GM12878 (cell line): Measurements from ENCODE around the gene PPP1R9B. TPM values are rescaled to one million over a fixed set of nuclear protein-coding genes. Genes with fewer than 3 reads are reported as not detected.

ENCODE experiments used
- BHLHE40 ChIP-seq, 2 experiments: fragments of 450-650 bp in 1 of 2; IDR thresholded peaks; 2 replicates each; pipeline ENCODE4 v1.6.1; 2011 to 2017; ENCODE audit warnings: low read depth in 2 of 2, borderline replicate concordance in 1 of 2, improper control_type of control experiment in 1 of 2, low read length in 1 of 2, mild to moderate bottlenecking in 1 of 2
- HSF1 ChIP-seq: fragments of 150-350 bp; IDR thresholded peaks from 2 replicates; pipeline ENCODE4 v1.6.1; 2014; ENCODE audit warnings: mild to moderate bottlenecking, low read depth, low read length
- JUND ChIP-seq: IDR thresholded peaks from 2 replicates; pipeline ENCODE4 v1.6.1; 2012; ENCODE audit warnings: low read depth, mild to moderate bottlenecking, low read length, improper control_type of control experiment, moderate library complexity
- KAT2A ChIP-seq: conservative IDR thresholded peaks from 2 replicates; pipeline ENCODE4 v1.6.1; 2011; ENCODE audit warnings: low read depth, low read length; ENCODE audit not compliant: control insufficient read depth
- NFYA ChIP-seq: IDR thresholded peaks from 2 replicates; pipeline ENCODE4 v1.6.1; 2011; ENCODE audit warnings: low read depth, mild to moderate bottlenecking, low read length, improper control_type of control experiment, borderline replicate concordance
- NRF1 ChIP-seq: conservative IDR thresholded peaks from 2 replicates; pipeline ENCODE4 v1.6.1; 2011; ENCODE audit warnings: mild to moderate bottlenecking, low read depth, low read length, improper control_type of control experiment
- PAX8 ChIP-seq: fragments of 450-650 bp; IDR thresholded peaks from 2 replicates; pipeline ENCODE4 v1.6.1; 2017; ENCODE audit warnings: mild to moderate bottlenecking, moderate library complexity
- PKNOX1 ChIP-seq: fragments of 450-650 bp; IDR thresholded peaks from 2 replicates; pipeline ENCODE4 v1.6.1; 2016; ENCODE audit warnings: mild to moderate bottlenecking
- RUNX3 ChIP-seq: IDR thresholded peaks from 2 replicates; pipeline ENCODE4 v1.6.1; 2012; ENCODE audit warnings: low read length, inconsistent platforms
- ZBTB33 ChIP-seq: fragments of 450-650 bp; IDR thresholded peaks from 2 replicates; pipeline ENCODE4 v1.6.1; 2017; ENCODE audit warnings: mild to moderate bottlenecking
- ZBTB40 ChIP-seq: fragments of 450-650 bp; IDR thresholded peaks from 2 replicates; pipeline ENCODE4 v1.6.1; 2016; ENCODE audit warnings: mild to moderate bottlenecking, moderate library complexity, borderline replicate concordance
- polyA plus RNA-seq, 11 experiments: library from polyadenylated mRNA; depleted of rRNA in 4 of 11; unstranded in 6 of 11; stranded (reverse) in 5 of 11; fragments of >200 nt; fragmentation: Nextera tagmentation in 4 of 11; fragmentation: Illumina TruSeq in 1 of 11; extraction: Ambion mirVana in 4 of 11; extraction: Trizol in 1 of 11; gene quantifications; 1 replicate in 1 of 11; 2 replicates in 10 of 11; pipeline versions ENCODE4 v1.2.1 to v1.2.3, GENCODE V29; 2011 to 2016; ENCODE audit warnings: inconsistent platforms in 2 of 11, missing spikeins in 2 of 11, low read depth in 1 of 11
- total RNA-seq, 4 experiments: library from RNA; depleted of rRNA in 3 of 4; stranded (reverse); fragments of >200 nt in 3 of 4; fragmentation: Illumina TruSeq in 1 of 4; extraction: Trizol in 1 of 4; gene quantifications; 2 replicates each; pipeline versions ENCODE4 v1.2.1 to v1.2.3, GENCODE V29; 2013 to 2021

The PPP1R9B gene
- total and polyA plus RNA-seq, 10 of the 15 experiments (the other 5 are each of a cell fraction or from before 2014, with no cell fraction given), result 0.20 to 107 (median 37.5) TPM

GRCh38 chr17:50095626-50096037 lies 54.8 kb downstream of the PPP1R9B start (continued):
- TF ChIP-seq JUND (no peak), KAT2A (no peak), PAX8 (no peak), PKNOX1 (no peak), ZBTB33 (no peak), ZBTB40 (peak; percentile 12; the same call in 1 of the 2 replicates), NFYA (no peak), RUNX3 (no peak), HSF1 (no peak), NRF1 (no peak), BHLHE40 (IDR thresholded peaks at IDR 0.05; ENCODE audit: borderline replicate concordance in 1 of 2, low read depth in 2 of 2, low read length in 1 of 2) (no peak)
